GM19240 (cell line): ENCODE measurements around the gene ELMO2.

Source experiments
- DNase-seq: peaks from one replicate; pipeline ENCODE4 v3.0.0; 2011; ENCODE audit warnings: low spot score; ENCODE audit not compliant: insufficient read length

Gene ELMO2

GRCh38 chr20:46333161-46333991 is 73.0 kb downstream of the ELMO2 start:
- no peak for DNase-seq

- DNase-seq: no peak
Measured at GRCh38 chr20:46332373-46333160, 73.8 kb downstream of the ELMO2 start.

GRCh38 chr20:46331611-46332361 is 74.6 kb downstream of the ELMO2 start:
- DNase-seq: no peak

GRCh38 chr20:46330831-46331371 is 75.5 kb downstream of the ELMO2 start:
- no peak for DNase-seq

GRCh38 chr20:46330072-46330763 is 76.2 kb downstream of the ELMO2 start:
- DNase-seq: no peak

- DNase-seq: no peak
Measured at GRCh38 chr20:46328200-46328882, 78.1 kb downstream of the ELMO2 start.

GRCh38 chr20:46327557-46327956 is 78.9 kb downstream of the ELMO2 start:
- DNase-seq: no peak

- DNase-seq: no peak
Measured at GRCh38 chr20:46325789-46326188, 80.6 kb downstream of the ELMO2 start.

GRCh38 chr20:46324960-46325703 is 81.3 kb downstream of the ELMO2 start:
- DNase-seq: no peak

GRCh38 chr20:46324379-46324778 is 82.0 kb downstream of the ELMO2 start:
- DNase-seq: no peak

- DNase-seq: no peak
Measured at GRCh38 chr20:46323557-46323956, 82.9 kb downstream of the ELMO2 start.

GRCh38 chr20:46322641-46323040 is 83.8 kb downstream of the ELMO2 start:
- no peak for DNase-seq

- DNase-seq: no peak
Measured at GRCh38 chr20:46317685-46318177, 88.7 kb downstream of the ELMO2 start.

- no peak for DNase-seq
Measured at GRCh38 chr20:46316984-46317684, 89.3 kb downstream of the ELMO2 start.
